ENCODE results near the gene PPCDC. TPM values are rescaled to one million over a fixed set of nuclear protein-coding genes. Genes with fewer than 3 reads are reported as not detected.

PPCDC gene
- 27.6 TPM for total RNA-seq (2013)
- polyA plus RNA-seq (10 to 100 TPM; 14.2 to 33.7 (median 18.7) TPM), polyA minus RNA-seq (56.9 and 63.2 TPM in 2 replicates), total RNA-seq (10.6 to 51.2 (median 32.9) reads per million in 11 experiments)

GRCh38 chr15:75023181-75023871 is at the start of gene PPCDC:
Gene PPCDC (plus strand): TSS chr15:75023590. CDS start chr15:75028319, 4,729 bp downstream.
- Mint-ChIP-seq H3K4me3 (peak within 1 kb of the TSS; percentile 87 to 91), H3K27me3 (ENCODE audit: low read depth in 3 of 3) (no peaks in the 10 kb centered on the region), H3K36me3 (peaks cover 7 to 19% of the 10 kb centered on the region in 2 donors), H3K9me3 (peaks cover 0 to 4% (median 0%) of the 10 kb centered on the region in 7 donors), H3K27ac (peak within 1 kb of the TSS; percentile 83 to 94 (median 89)), H3K4me1 (peaks cover 34% of the 10 kb centered on the region)
- Histone ChIP-seq H3K9ac (ENCODE audit: insufficient read depth, low read length, poor library complexity, severe bottlenecking) (peak within 1 kb of the TSS; percentile 81), H4K20me1 (ENCODE audit: insufficient read depth, low read length) (no peaks in the 10 kb centered on the region), H3K4me3 (replicated peaks in 1 of 3; ENCODE audit: low read depth in 2 of 3, low read length in 3 of 3) (peak within 1 kb of the TSS; percentile 77 to 93 (median 78)), H3K9me3 (replicated peaks in 1 of 2; ENCODE audit: control insufficient read depth in 1 of 2, insufficient read depth in 1 of 2, low read length in 2 of 2) (no peaks in the 10 kb centered on the region), H3K4me1 (ENCODE audit: control insufficient read depth in 1 of 2, insufficient read depth in 2 of 2, low read length in 2 of 2) (peaks cover 30 to 38% of the 10 kb centered on the region in 2 donors), H2AFZ (ENCODE audit: insufficient read depth, low read depth, low read length, poor library complexity, severe bottlenecking) (peak within 1 kb of the TSS; percentile 90), H3K27me3 (ENCODE audit: control insufficient read depth in 2 of 2, insufficient read depth in 2 of 2, low read length in 2 of 2) (no peaks in the 10 kb centered on the region), H3K79me2 (ENCODE audit: insufficient read depth, low read length) (peaks cover 24% of the 10 kb centered on the region), H3K27ac (ENCODE audit: low read depth in 1 of 2, low read length in 2 of 2) (peak within 1 kb of the TSS; percentile 62 to 88), H3K36me3 (replicated peaks in 1 of 2; ENCODE audit: control insufficient read depth in 1 of 2, insufficient read depth in 2 of 2, low read length in 2 of 2) (peaks cover 0 to 2% of the 10 kb centered on the region in 2 donors), H3K4me2 (replicated peaks; ENCODE audit: extremely low read depth, low read length, poor library complexity, severe bottlenecking) (peak within 1 kb of the TSS; percentile 93)
- WGBS (ENCODE audit: insufficient coverage) = 1% methylated on average over 33 of the region's 40 CpGs
- intact Hi-C loops (cut with micrococcal nuclease) = loop anchor here in 1 of 2 donors (5.0 kb wide), 1 partner anchor 66 kb away; the partner anchor contains the start of gene RPP25
- DNase-seq = peak; percentile 89 to 94 (median 93)
- TF ChIP-seq, protein P1, sequence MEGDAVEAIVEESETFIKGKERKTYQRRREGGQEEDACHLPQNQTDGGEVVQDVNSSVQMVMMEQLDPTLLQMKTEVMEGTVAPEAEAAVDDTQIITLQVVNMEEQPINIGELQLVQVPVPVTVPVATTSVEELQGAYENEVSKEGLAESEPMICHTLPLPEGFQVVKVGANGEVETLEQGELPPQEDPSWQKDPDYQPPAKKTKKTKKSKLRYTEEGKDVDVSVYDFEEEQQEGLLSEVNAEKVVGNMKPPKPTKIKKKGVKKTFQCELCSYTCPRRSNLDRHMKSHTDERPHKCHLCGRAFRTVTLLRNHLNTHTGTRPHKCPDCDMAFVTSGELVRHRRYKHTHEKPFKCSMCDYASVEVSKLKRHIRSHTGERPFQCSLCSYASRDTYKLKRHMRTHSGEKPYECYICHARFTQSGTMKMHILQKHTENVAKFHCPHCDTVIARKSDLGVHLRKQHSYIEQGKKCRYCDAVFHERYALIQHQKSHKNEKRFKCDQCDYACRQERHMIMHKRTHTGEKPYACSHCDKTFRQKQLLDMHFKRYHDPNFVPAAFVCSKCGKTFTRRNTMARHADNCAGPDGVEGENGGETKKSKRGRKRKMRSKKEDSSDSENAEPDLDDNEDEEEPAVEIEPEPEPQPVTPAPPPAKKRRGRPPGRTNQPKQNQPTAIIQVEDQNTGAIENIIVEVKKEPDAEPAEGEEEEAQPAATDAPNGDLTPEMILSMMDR (IDR thresholded peaks at IDR 0.05) = no peak

DNA sequence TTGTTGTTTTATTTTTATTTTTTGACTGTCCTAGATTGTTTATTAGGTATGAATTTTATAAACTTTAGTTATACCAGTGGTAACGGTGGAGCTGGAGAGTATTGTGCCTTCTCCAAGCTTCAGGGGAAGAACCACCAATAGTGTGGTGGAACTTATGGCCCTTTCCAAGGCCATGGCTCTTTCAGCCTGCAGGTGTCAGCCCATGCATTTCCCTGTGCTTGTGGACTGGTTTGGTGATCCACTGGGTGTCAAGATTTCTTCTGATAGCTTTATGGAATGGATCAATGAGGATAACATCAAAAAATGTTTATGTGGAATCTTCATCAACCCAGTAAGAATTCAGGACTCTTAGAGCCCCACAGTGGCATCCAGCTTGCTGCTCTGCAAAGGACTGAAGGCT is 47.2 kb upstream of the PPCDC start:
- 80% methylated on average over 1 of the region's 1 CpG for WGBS (ENCODE audit: insufficient coverage)
- H3K9me3 Mint-ChIP-seq = peaks cover 0 to 4% (median 0%) of the 10 kb centered on the region in 7 donors
- Histone ChIP-seq H3K27me3 (ENCODE audit: control insufficient read depth in 2 of 2, insufficient read depth in 2 of 2, low read length in 2 of 2) (no peaks in the 10 kb centered on the region), H3K79me2 (ENCODE audit: insufficient read depth, low read length) (no peaks in the 10 kb centered on the region), H2AFZ (ENCODE audit: insufficient read depth, low read depth, low read length, poor library complexity, severe bottlenecking) (no peak overlapping the region), H3K4me2 (replicated peaks; ENCODE audit: extremely low read depth, low read length, poor library complexity, severe bottlenecking) (no peak overlapping the region), H3K9me3 (replicated peaks in 1 of 2; ENCODE audit: control insufficient read depth in 1 of 2, insufficient read depth in 1 of 2, low read length in 2 of 2) (no peaks in the 10 kb centered on the region), H4K20me1 (ENCODE audit: insufficient read depth, low read length) (no peaks in the 10 kb centered on the region), H3K36me3 (replicated peaks in 1 of 2; ENCODE audit: control insufficient read depth in 1 of 2, insufficient read depth in 2 of 2, low read length in 2 of 2) (no peaks in the 10 kb centered on the region), H3K27ac (ENCODE audit: low read depth in 1 of 2, low read length in 2 of 2) (no peak overlapping the region), H3K9ac (ENCODE audit: insufficient read depth, low read length, poor library complexity, severe bottlenecking) (no peak overlapping the region), H3K4me1 (ENCODE audit: control insufficient read depth in 1 of 2, insufficient read depth in 2 of 2, low read length in 2 of 2) (no peaks in the 10 kb centered on the region), H3K4me3 (replicated peaks in 1 of 3; ENCODE audit: low read depth in 2 of 3, low read length in 3 of 3) (no peak overlapping the region)
- intact Hi-C loops (cut with micrococcal nuclease) = loop anchor here in 1 of 2 donors (10.0 kb wide), 1 partner anchor 301 kb away; no protein-coding TSS in a partner anchor
- TF ChIP-seq, protein P1 (IDR thresholded peaks at IDR 0.05) = no peak
- peaks cover 8 to 21% (median 12%) of the 10 kb centered on the region in 3 donors for H3K27me3 Mint-ChIP-seq (ENCODE audit: low read depth in 3 of 3)
- H3K36me3 Mint-ChIP-seq = no peaks in the 10 kb centered on the region
- no peak for DNase-seq
- no peaks in the 10 kb centered on the region for H3K4me1 Mint-ChIP-seq
- no peak overlapping the region for H3K27ac Mint-ChIP-seq
- H3K4me3 Mint-ChIP-seq = no peak overlapping the region

Data from CD14-positive monocyte (primary cell).